ENCODE results near the gene STK16. TPM values are rescaled to one million over a fixed set of nuclear protein-coding genes. Genes with fewer than 3 reads are reported as not detected.

Gene STK16
- total and polyA plus RNA-seq, 2 of the 13 experiments (the other 11 are each of a cell fraction or from before 2014, with no cell fraction given), result 28.0 to 50.9 TPM

GRCh38 chr2:219254590-219255201, 9.4 kb downstream of the STK16 start:
- FAIRE-seq, result peak; percentile 26
- no peak; the same call in 2 of the 3 replicates for ATAC-seq
- Histone ChIP-seq H2AFZ (ENCODE audit: low read length) (no peak overlapping the region), H4K20me1 (ENCODE audit: insufficient read depth, low read length) (no peaks in the 10 kb centered on the region), H3K4me2 (ENCODE audit: low read depth, low read length) (peak overlapping the region; percentile 99), H3K4me3 (replicated peaks in 1 of 3; ENCODE audit: insufficient read depth in 1 of 3, low read depth in 2 of 3, low read length in 3 of 3) (peak overlapping the region; percentile 62 to 83 (median 62)), H3K9ac (ENCODE audit: insufficient read depth, low read depth, low read length) (peak overlapping the region; percentile 46; the same call in 1 of the 2 replicates), H3K27ac (ENCODE audit: extremely low read length, insufficient read depth, low read length) (no peak overlapping the region), H3K4me1 (ENCODE audit: insufficient read depth, low read length) (peaks cover 53% of the 10 kb centered on the region), H3K79me2 (ENCODE audit: insufficient read depth, low read length) (no peaks in the 10 kb centered on the region), H3K9me3 (ENCODE audit: low read length) (no peaks in the 10 kb centered on the region), H3K27me3 (ENCODE audit: control insufficient read depth in 1 of 2, insufficient read depth in 2 of 2, low read length in 2 of 2) (peaks cover 2 to 40% of the 10 kb centered on the region in 2 experiments; a peak in 4 of 5 replicates), H3K36me3 (replicated peaks in 1 of 2; ENCODE audit: control insufficient read depth in 1 of 2, insufficient read depth in 2 of 2, low read length in 2 of 2) (no peaks in the 10 kb centered on the region)
- intact Hi-C loops (cut with micrococcal nuclease; ENCODE audit: unreplicated experiment) (no loop called here), in situ Hi-C loops (cut with HindIII; ENCODE audit: extremely low pct_ligation_motif_present, low pct_unique_long_range_greater_than_20kb) (no loop called here)
- POLR2A ChIA-PET, result interaction anchor here (1.0 to 3.5 kb wide), 11 partner anchors 10 to 134 kb away, joined by 3 to 26 read pairs (median 9); partner anchors contain the start of genes CNPPD1, DNAJB2, GLB1L and STK16
- no TSS peak for BruUV-seq (replicated peaks)
- CTCF ChIA-PET (ENCODE audit: low intra/inter-chr PET ratio, low total read pairs), result no interaction called here
- WGBS (ENCODE audit: low lambda C conversion rate), result 17% methylated on average over 12 of the region's 12 CpGs
- no peak for DNase-seq (ENCODE audit: low spot score)
- TF ChIP-seq HES4 (CRISPR knock-in tag; IDR thresholded peaks at IDR 0.05; ENCODE audit: borderline replicate concordance), result no peak
- TF ChIP-seq, protein P1, sequence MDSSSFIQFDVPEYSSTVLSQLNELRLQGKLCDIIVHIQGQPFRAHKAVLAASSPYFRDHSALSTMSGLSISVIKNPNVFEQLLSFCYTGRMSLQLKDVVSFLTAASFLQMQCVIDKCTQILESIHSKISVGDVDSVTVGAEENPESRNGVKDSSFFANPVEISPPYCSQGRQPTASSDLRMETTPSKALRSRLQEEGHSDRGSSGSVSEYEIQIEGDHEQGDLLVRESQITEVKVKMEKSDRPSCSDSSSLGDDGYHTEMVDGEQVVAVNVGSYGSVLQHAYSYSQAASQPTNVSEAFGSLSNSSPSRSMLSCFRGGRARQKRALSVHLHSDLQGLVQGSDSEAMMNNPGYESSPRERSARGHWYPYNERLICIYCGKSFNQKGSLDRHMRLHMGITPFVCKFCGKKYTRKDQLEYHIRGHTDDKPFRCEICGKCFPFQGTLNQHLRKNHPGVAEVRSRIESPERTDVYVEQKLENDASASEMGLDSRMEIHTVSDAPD (CRISPR knock-in tag; IDR thresholded peaks at IDR 0.05), result no peak
- no peak for TF ChIP-seq ZNF775 (CRISPR knock-in tag; IDR thresholded peaks at IDR 0.05; ENCODE audit: borderline replicate concordance)
- TF ChIP-seq NFIC (IDR thresholded peaks at IDR 0.05; ENCODE audit: low read length), result no peak
- no peak for TF ChIP-seq MEIS2 (CRISPR knock-in tag; IDR thresholded peaks at IDR 0.05)
- TF ChIP-seq ZBTB43 (CRISPR knock-in tag; conservative IDR thresholded peaks at IDR 0.05), result no peak
- TF ChIP-seq GFI1 (CRISPR knock-in tag; IDR thresholded peaks at IDR 0.05; ENCODE audit: borderline replicate concordance), result no peak
- no peak for TF ChIP-seq ZNF350 (CRISPR knock-in tag; IDR thresholded peaks at IDR 0.05; ENCODE audit: borderline replicate concordance, low read depth)
- TF ChIP-seq ZNF646 (CRISPR knock-in tag; IDR thresholded peaks at IDR 0.05), result no peak
- TF ChIP-seq TRIM24 (CRISPR knock-in tag; IDR thresholded peaks at IDR 0.05), result no peak
- TF ChIP-seq, protein P2, sequence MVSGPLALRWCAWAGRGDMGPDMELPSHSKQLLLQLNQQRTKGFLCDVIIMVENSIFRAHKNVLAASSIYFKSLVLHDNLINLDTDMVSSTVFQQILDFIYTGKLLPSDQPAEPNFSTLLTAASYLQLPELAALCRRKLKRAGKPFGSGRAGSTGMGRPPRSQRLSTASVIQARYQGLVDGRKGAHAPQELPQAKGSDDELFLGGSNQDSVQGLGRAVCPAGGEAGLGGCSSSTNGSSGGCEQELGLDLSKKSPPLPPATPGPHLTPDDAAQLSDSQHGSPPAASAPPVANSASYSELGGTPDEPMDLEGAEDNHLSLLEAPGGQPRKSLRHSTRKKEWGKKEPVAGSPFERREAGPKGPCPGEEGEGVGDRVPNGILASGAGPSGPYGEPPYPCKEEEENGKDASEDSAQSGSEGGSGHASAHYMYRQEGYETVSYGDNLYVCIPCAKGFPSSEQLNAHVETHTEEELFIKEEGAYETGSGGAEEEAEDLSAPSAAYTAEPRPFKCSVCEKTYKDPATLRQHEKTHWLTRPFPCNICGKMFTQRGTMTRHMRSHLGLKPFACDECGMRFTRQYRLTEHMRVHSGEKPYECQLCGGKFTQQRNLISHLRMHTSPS (CRISPR knock-in tag; IDR thresholded peaks at IDR 0.05; ENCODE audit: low read depth), result peak; percentile 33; the same call in 1 of the 2 replicates
- no peak for TF ChIP-seq POLR2A (IDR thresholded peaks at IDR 0.05; ENCODE audit: insufficient read depth in 1 of 2, low read depth in 2 of 2, low read length in 2 of 2)
- no peak for TF ChIP-seq ZNF839 (CRISPR knock-in tag; IDR thresholded peaks at IDR 0.05; ENCODE audit: borderline replicate concordance)
